Measurements from ENCODE around the gene AOPEP.

The AOPEP gene

DNA sequence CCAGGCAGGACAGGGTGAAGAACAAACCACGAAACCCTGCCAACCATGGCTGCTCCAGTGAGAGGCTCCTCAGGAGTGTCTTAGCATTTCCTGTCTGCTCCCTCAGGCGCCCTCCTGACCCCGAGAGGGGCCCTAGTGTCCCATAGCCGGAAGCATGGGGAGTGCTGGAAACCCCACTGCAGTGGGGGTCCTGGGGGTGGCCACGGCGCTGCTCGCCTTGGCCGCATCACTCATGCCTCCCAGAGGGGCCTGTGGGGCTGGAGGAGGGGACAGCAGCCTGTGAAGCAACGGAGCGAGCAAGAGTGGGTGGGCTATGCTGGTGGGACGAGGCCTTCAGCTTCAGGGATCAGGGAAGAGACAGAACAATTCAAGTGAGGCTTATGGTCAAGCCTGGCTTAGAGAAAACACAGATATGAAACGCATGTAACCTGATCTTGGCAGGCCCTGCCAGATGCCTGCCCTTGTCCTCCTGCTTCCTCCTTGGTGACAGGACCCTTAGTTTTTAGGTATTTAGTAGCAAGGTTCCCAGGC, 372.0 kb downstream of the AOPEP start:
- TF ChIP-seq, protein P1, sequence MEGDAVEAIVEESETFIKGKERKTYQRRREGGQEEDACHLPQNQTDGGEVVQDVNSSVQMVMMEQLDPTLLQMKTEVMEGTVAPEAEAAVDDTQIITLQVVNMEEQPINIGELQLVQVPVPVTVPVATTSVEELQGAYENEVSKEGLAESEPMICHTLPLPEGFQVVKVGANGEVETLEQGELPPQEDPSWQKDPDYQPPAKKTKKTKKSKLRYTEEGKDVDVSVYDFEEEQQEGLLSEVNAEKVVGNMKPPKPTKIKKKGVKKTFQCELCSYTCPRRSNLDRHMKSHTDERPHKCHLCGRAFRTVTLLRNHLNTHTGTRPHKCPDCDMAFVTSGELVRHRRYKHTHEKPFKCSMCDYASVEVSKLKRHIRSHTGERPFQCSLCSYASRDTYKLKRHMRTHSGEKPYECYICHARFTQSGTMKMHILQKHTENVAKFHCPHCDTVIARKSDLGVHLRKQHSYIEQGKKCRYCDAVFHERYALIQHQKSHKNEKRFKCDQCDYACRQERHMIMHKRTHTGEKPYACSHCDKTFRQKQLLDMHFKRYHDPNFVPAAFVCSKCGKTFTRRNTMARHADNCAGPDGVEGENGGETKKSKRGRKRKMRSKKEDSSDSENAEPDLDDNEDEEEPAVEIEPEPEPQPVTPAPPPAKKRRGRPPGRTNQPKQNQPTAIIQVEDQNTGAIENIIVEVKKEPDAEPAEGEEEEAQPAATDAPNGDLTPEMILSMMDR (IDR thresholded peaks at IDR 0.05; ENCODE audit: low read depth, low read length, missing control alignments): no peak
- Histone ChIP-seq H3K36me3 (replicated peaks) (no peaks in the 10 kb centered on the region), H3K27ac (no peak overlapping the region), H3K27me3 (replicated peaks) (no peaks in the 10 kb centered on the region), H3K4me3 (ENCODE audit: low read depth, low read length) (no peak overlapping the region)
- in situ Hi-C loops (cut with HindIII; ENCODE audit: low pct_ligation_motif_present, low sequenced_read_pairs): no loop called here
- DNase-seq: no peak

DNA sequence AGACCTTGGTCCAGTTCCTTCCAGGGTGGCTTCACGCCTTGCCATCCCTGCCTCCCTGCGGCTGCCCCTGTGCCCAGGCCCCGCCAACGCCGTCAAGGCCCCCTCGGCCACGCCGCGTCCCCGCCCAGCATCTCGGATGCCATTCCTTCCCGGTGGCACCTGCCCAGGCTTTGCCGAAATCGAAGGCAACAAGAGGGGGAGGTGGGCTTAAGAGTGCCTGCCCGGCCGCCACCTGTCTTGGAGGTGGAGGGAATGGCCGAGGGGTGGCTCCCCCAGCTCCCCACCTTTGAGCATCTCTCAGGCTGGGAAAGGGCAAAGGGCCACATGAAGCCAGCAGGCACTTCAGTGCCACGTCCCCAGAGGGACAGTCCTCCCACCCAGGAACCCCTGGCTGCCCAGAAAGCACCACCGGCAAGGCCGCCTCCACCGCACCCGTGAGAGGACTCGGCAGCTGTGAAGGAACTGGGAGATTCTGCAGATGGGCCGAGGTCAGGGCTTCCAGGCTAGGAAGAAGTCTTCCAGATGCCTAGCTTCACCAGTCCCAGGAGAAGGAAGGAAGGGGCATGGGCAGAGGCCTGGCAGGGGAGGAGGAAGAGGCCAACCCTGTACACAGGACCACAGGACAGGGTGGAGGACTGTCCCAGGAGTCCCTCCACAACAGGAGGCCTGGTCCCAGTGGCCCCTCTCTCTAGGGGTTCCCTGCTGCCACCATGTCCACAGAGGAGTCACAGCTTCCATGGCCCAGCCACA, 373.0 kb downstream of the AOPEP start:
- in situ Hi-C loops (cut with HindIII; ENCODE audit: low pct_ligation_motif_present, low sequenced_read_pairs): no loop called here
- TF ChIP-seq, protein P1 (IDR thresholded peaks at IDR 0.05; ENCODE audit: low read depth, low read length, missing control alignments): no peak
- Histone ChIP-seq H3K4me3 (ENCODE audit: low read depth, low read length) (no peak overlapping the region), H3K27me3 (replicated peaks) (no peaks in the 10 kb centered on the region), H3K27ac (no peak overlapping the region), H3K36me3 (replicated peaks) (no peaks in the 10 kb centered on the region)
- no peak for DNase-seq

DNA sequence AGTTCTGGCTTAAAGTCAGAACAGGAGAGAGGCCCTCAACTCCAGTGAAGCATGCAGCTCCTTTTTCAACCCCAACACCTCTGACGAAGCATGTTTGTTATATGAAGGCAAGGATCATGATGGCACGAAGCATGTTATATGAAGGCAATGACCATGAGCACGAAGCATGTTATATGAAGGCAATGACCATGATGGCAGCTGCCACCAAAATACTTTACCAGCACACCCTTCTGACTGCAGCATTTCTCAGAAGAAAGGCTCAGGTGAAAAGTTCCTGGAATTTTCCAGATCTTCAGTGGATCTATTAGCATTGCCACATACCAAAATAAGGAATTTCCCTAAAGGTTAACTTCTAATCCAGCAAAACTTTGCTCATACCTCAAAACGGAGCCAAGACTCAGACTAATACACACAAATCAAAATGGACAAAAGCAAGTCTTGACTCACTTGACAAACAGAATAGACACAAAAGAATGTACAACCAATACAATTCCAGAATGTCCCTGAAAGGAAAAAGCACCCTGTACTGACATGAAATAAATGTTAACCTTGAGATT, 373.6 kb downstream of the AOPEP start:
- TF ChIP-seq, protein P1 (IDR thresholded peaks at IDR 0.05; ENCODE audit: low read depth, low read length, missing control alignments): no peak
- DNase-seq: no peak

DNA sequence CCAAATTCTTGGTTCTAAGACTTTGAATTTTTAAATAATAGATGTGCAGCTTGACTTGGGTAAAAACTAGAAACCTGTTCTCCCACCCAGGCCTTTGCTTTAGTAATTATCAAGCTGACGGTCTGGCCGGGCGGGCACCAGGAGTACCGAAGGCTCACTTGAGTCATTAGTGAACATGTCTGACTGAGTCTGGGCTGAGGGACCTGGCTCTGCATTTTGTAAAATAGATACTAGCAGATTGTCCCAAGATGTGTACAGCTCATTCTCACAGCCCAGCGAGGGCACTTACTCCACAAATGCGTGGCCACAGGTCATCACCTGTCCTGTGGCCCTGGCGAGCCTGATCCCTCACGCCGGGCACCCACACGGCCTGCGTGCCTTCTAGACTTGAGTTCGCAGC, 374.8 kb downstream of the AOPEP start:
- H3K36me3 ChIP-seq (replicated peaks): no peaks in the 10 kb centered on the region
- H3K4me3 ChIP-seq (ENCODE audit: low read depth, low read length): no peak overlapping the region
- in situ Hi-C loops (cut with HindIII; ENCODE audit: low pct_ligation_motif_present, low sequenced_read_pairs): no loop called here
- DNase-seq: no peak
- no peak overlapping the region for H3K27ac ChIP-seq
- TF ChIP-seq, protein P1 (IDR thresholded peaks at IDR 0.05; ENCODE audit: low read depth, low read length, missing control alignments): no peak
- H3K27me3 ChIP-seq (replicated peaks): no peaks in the 10 kb centered on the region

More for the DNA sequence above, 373.6 kb downstream of the AOPEP start:
- in situ Hi-C loops (cut with HindIII; ENCODE audit: low pct_ligation_motif_present, low sequenced_read_pairs): no loop called here
- Histone ChIP-seq H3K27me3 (replicated peaks) (no peaks in the 10 kb centered on the region), H3K4me3 (ENCODE audit: low read depth, low read length) (no peak overlapping the region), H3K36me3 (replicated peaks) (no peaks in the 10 kb centered on the region), H3K27ac (no peak overlapping the region)

DNA sequence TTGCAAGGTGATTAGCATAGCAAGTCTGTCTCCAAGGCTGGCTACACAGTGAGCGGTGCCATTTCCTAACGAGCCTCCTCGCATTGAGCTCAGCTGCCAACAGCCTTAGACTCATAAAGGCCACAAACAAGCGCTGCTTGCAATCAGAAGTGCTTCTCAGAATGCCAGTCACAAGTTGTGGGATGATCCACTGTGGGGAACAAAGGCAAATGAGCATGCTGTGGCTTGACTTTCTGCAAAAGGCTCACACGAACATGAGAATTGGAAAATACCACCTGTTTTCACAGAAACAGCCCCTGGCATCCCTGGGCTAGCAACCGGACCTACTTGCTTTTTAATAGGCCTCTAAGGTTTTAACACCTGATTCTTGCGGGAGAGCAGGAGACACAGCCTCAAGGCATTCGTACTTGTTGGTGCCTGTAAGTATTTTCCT, 375.5 kb downstream of the AOPEP start:
- in situ Hi-C loops (cut with HindIII; ENCODE audit: low pct_ligation_motif_present, low sequenced_read_pairs): no loop called here
- no peak overlapping the region for H3K4me3 ChIP-seq (ENCODE audit: low read depth, low read length)
- H3K27me3 ChIP-seq (replicated peaks): no peaks in the 10 kb centered on the region
- TF ChIP-seq, protein P1 (IDR thresholded peaks at IDR 0.05; ENCODE audit: low read depth, low read length, missing control alignments): no peak
- H3K36me3 ChIP-seq (replicated peaks): no peaks in the 10 kb centered on the region
- DNase-seq: no peak
- no peak overlapping the region for H3K27ac ChIP-seq

Data from brain microvascular endothelial cell (primary cell).